Measurements from ENCODE around the gene GOLIM4.
"Not testable (repeated sequence)": the region's sequence is repeated elsewhere in the genome, so short reads cannot be mapped to it uniquely, and the experiment has no call there.

GOLIM4 gene

DNA sequence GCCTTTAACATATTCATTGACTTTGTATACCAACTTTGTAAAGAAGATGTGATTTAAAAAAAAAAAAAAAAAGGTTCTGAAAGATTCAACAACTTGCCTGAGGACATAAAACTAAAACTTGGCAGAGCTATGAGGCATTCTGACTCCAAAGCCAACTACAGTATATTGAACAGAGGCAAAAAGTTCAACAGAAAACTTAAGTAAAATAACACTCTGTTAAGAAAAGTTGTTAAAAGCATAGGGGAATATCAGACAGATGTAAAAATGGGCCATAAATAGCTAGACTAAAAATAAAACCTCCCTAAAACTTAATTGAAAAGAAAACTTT lies 23.4 kb downstream of the GOLIM4 start:
- no peak for FAIRE-seq

- FAIRE-seq: no peak
These were observed 24.0 kb downstream of the GOLIM4 start for GRCh38 chr3:168071591-168072322.

DNA sequence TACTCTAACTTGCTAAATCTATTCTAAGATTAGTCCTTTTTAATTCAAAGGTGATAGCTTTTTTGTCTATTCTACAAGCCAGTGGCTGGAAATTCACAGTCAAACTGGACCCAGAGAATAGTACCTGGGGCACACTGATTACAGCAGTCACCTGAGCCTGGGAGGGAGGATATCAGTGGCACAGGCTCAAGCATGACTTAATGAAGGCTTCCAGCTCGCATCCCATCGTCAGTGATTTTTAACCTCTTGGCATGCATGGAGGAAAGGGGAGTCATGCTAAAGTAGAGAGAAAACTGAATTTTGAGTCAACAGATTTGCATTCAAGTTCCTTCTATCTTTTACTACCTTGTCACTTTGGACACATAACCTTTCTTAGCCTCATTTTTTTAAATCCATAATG lies 24.8 kb downstream of the GOLIM4 start:
- FAIRE-seq: no peak

DNA sequence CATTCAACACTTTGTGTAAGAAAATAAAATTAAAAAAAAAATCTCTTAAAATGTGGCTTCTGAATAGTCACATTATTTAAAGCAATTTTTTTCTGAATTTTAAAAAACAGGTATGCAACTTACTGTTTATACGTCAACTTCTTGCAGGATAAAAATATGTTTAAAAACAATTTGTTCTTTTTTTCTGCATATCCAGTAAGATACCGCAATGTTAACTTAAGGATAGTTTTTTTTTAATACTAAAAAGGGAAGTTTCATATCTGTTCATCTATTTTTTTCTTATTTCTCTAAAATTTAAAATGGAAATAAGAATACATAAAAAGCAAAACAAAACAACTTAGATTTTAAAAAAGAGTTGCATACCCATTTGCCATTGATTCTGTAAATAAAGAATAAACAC lies 27.4 kb downstream of the GOLIM4 start:
- peak; percentile 74 for FAIRE-seq

DNA sequence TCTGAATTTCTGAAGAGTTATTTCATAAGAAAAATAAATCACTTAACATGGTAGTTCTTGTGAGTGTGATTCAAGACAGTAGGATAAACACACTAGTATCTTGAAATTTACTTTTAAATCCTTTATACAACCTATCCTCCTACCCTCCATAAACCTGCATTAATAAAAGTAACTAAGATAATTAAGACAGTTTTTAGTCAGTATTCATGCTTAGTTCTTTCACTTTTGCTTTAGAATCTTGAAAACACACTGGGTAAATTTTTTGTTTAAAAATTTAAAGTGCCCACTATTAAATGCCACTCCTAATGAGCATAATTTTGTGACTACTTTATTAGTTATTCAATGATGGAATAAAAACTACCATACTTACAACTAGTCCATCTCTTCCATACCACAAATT lies 28.8 kb downstream of the GOLIM4 start:
- peak; percentile 55 for FAIRE-seq

DNA sequence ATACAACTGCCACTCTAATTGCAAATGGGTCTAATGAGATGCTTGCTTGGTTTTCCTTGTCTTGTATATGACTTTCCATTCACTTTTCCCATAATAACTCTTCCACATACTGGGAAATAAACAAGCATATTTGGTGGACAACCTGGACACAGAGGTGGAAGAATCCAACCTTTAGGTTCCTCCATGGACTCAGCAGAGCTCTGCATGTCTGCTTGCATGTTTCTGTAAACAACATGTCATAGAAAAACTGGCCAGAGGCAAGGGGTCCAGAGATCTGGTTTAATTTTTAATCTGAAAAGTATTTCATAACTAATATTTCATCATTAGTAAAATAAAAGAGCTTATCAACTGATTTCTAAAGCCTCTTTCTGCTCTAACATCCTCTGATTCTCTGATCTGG lies 30.2 kb downstream of the GOLIM4 start:
- FAIRE-seq: no peak

DNA sequence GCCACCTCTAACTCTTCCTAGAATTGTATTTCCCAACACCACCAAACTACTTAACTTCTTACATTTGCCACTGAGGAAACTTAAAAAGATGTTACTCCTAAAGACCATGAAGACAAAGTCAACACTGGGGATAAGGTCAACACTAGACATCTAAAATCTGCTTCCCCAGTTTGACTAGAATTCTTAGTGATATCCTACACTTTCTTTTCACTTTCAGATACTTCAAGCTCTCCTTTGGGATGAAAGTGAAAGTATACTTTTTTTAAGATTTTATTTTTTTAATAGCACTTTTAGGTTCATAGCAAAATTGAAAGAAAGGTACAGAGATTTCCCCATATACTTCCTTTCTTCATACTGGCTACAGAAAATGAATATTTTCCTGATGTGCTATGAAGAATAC lies 32.6 kb downstream of the GOLIM4 start:
- FAIRE-seq: no peak

GRCh38 chr3:168062679-168063078 lies 33.0 kb downstream of the GOLIM4 start:
- FAIRE-seq: no peak

DNA sequence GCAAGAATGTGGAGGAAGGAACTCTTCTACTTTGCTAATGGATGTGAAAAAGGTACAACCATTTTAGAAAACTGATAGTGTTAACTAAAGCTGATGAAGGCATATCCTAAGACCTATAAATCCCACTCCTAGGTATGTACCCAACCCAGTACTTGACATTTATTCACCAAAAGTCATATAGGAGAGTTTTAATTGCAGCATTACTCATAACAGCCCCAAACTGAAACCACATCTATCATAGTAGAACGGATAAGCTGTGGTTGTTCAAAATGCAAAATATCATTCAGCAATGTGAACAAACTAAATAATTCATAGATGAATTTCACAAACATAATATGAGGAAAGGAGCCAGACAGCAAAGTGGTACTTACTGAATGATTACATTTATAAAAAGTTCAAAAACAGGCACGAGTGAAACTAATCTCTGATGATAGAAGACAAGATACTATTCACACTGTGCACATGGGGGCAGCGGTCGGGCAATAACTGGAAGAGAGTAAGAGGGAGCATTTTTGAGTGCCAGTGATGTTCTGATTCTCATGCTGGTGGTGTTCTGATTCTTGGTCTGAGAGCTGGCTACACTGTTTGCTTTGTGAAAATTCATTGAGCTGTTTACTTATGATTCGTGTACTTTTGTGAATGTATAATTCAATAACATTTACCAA lies 34.3 kb downstream of the GOLIM4 start:
- FAIRE-seq: no peak

GRCh38 chr3:168060317-168060716 lies 35.4 kb downstream of the GOLIM4 start:
- no peak for FAIRE-seq

GRCh38 chr3:168058481-168058880 lies 37.2 kb downstream of the GOLIM4 start:
- no peak for FAIRE-seq

GRCh38 chr3:168056398-168057230 lies 39.1 kb downstream of the GOLIM4 start:
- not testable (repeated sequence) for FAIRE-seq

GRCh38 chr3:168054447-168054846 lies 41.3 kb downstream of the GOLIM4 start:
- no peak for FAIRE-seq

DNA sequence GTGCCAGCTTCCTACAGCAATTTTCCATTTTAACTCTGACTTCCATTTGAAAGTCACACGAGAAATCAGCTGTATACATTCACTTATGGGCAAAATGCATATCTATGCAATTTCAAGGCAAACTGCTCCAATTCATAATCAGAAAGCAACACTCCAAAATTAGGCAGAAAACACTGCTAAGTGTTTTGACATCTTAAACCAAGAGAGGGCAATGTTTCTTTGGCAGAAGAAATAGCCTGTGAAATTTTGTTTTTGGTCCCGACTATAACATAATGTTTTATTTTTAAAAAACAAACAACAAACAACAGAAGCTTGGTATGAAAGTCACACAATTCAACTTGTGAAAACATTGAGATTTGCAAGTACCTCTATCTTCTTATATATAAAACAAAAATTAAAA lies 42.6 kb downstream of the GOLIM4 start:
- FAIRE-seq: no peak

DNA sequence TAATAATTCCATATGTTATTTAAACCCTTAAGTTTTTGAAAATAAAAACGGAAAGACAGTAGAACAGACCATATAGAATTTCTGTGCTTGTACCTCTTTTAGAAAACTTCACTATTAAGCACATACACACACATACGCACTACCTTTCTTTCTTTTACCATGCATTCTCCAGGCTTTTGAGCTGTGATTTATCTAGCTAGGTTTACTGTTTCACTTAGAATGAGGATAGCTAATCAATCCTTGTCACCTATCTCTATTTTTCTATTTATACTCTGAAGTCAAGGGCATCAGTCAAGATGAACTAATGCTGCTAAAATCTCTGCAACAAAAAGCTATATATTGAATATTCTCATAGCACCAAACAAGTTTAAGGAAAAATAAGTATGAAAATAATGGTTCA lies 43.2 kb downstream of the GOLIM4 start:
- FAIRE-seq: no peak

- FAIRE-seq: no peak
These were observed 43.9 kb downstream of the GOLIM4 start for GRCh38 chr3:168051531-168052471.

GRCh38 chr3:168051070-168051469 lies 44.7 kb downstream of the GOLIM4 start:
- FAIRE-seq: no peak

- no peak for FAIRE-seq
These were observed 46.3 kb downstream of the GOLIM4 start for GRCh38 chr3:168049367-168049974.

GRCh38 chr3:168048414-168049330 lies 47.1 kb downstream of the GOLIM4 start:
- FAIRE-seq: no peak

DNA sequence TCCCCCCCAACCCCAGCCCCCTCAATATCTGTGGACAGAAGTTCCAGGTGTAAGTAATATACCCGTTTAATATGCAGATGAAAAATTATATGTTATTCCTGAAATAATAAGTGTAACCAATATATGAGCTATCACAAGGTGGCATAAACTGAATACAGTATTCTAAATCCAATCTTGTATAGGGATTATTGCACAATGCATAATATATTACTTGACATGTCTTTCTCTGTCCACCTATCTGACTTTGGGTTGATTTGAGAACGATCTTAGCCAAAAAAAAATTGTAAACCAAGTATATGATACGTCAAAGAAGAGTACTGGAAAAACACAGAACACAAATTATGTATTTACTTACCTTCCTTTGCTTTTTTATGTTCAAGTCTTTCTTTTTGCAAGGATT lies 47.8 kb downstream of the GOLIM4 start:
- FAIRE-seq: no peak

DNA sequence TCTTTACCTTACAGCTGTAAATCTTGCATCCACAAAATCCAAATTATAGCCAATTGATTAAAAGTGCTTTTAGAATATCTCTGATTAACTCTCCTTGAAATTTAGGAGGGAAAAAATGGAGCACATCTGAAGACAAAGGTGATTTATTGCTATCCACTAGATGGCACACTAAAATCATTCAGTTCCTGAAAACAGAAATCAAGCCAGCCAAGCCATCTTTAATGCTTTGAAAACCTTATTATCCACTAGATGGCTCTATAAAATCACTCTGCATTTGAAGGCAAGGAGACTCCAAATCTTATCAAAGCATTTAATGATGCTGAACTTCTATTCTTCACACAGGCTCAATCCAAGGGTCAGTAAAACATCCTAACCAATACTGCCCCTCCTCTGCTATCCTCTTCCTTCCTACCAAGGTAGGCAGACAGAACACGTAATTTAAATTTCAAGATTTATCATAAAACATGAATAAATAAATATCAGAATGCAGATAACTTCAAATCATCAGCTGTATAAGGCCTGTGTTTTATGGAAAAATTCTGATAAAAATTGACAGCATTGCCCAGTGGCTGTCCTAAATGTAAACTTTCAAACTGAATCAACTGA lies 48.4 kb downstream of the GOLIM4 start:
- peak; percentile 99 for FAIRE-seq
